Kidney epithelial cell (primary cell): ENCODE data around the gene RAP1GAP. TPM values are rescaled to one million over a fixed set of nuclear protein-coding genes. Genes with fewer than 3 reads are reported as not detected.
"Not testable (repeated sequence)": the region's sequence is repeated elsewhere in the genome, so short reads cannot be mapped to it uniquely, and the experiment has no call there.

Experiments used
- DNase-seq: peaks from one replicate; pipeline ENCODE4 v3.0.0-alpha.2; 2010; ENCODE audit warnings: low read depth
- H3K27me3 ChIP-seq: 2 replicates; pipeline ENCODE4 v1.6.0; 2011; ENCODE audit warnings: low read length; ENCODE audit not compliant: control insufficient read depth, insufficient read depth
- H3K36me3 ChIP-seq: 2 replicates; pipeline ENCODE4 v1.5.1; 2011; ENCODE audit warnings: low read length; ENCODE audit not compliant: control insufficient read depth, insufficient read depth
- H3K4me3 ChIP-seq: 2 replicates; pipeline ENCODE4 v1.5.1; 2011; ENCODE audit warnings: low read depth, mild to moderate bottlenecking, control low read depth, low read length
- CTCF ChIP-seq: IDR thresholded peaks from 2 replicates; pipeline ENCODE4 v1.5.1; 2011; ENCODE audit warnings: mild to moderate bottlenecking, moderate library complexity, low read length, control low read depth, inconsistent platforms; ENCODE audit not compliant: insufficient read depth, poor library complexity, severe bottlenecking
- total RNA-seq: library from RNA; depleted of rRNA; stranded (reverse); fragments of >200 nt; gene quantifications from 2 replicates; pipeline ENCODE4 v1.2.3, GENCODE V29; 2015

The RAP1GAP gene
- total RNA-seq, 1 donor from 2014 or later, result 7.1 TPM

GRCh38 chr1:21634806-21635535 lies 34.2 kb downstream of the RAP1GAP start:
- Histone ChIP-seq H3K4me3 (no peak overlapping the region), H3K36me3 (no peaks in the 10 kb centered on the region), H3K27me3 (no peaks in the 10 kb centered on the region)
- DNase-seq, result peak; percentile 51
- TF ChIP-seq CTCF, result no peak

- DNase-seq, result no peak
- no peak for TF ChIP-seq CTCF
- H3K27me3 ChIP-seq, result peaks cover 3% of the 10 kb centered on the region
- no peaks in the 10 kb centered on the region for H3K36me3 ChIP-seq
- H3K4me3 ChIP-seq, result no peak overlapping the region
These were observed 35.0 kb downstream of the RAP1GAP start for GRCh38 chr1:21633992-21634805.

DNA sequence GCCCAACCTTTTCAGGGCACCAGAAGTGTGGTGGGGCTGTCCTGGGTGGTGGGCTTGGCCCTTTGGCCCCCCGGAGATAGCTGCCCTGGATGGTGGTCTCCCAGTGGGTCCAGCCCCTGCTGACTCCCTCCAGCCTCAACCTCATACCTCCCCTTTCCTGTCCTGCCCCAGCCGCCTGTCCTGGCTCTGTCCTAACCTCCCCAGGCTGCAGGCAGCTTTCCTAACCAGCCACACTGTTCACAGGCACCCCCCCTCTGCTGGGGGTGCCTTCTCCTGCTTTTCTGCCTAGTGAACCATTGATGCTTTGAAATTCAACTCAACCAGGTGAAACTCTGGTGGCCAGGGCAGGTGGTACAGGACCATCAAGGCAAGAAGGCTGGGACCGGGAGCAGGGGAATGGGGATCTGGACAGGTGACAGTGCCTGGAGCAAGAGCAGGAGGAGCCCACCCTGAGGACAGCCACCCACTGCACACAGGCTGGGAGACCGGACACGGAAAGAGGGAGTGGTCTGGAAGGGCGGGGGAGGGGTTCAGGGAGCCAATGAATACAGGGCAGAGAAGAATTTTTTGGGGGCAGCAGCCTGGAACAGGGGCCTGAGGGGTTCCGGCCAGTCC lies 35.9 kb downstream of the RAP1GAP start:
- DNase-seq, result no peak
- Histone ChIP-seq H3K4me3 (no peak overlapping the region), H3K27me3 (peaks cover 3% of the 10 kb centered on the region), H3K36me3 (no peaks in the 10 kb centered on the region)
- TF ChIP-seq CTCF, result no peak

DNA sequence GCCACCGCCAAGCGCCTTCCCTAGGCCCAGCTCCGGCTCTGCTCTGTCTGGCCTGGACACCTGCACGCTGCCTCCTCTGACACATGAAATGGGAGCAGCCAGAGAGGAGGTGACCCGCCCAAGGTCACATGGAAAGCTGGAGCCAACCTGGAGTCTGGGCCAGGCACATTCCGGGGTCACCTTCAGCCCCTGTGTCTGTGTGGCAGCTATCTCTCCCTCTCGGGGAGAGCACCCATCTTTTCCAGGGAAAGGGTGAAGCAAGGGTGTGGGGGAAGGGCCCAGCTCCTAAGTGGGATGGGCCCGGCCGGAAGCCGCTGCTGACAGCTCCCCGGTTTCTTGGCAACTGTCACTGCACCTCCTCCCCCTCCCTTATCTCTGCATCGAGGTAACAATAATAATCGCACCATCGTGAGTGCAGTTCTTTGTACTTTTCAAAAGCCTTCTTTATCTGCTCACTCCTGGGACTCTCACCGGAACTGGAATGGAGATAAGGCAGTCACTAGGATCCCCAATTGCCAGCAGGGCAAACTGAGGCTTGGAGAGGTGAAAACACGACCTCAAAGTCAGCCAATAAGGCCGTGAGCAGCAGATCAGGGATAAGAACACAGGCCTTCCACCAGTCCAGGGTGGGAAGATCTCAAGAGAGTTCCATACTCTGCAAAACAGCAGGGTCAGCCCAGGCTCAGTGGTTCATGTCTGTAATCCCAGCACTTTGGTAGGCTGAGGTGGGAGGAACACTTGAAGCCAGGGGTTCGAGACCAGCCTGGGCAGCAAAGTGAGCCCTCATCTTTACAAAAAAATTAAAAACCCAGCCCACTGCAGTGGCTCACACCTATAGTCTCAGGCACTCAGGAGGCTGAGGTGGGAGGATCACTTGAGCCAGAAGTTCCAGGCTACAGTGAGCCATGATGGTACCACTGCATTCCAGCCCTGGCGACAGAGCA lies 36.9 kb downstream of the RAP1GAP start:
- TF ChIP-seq CTCF, result no peak
- Histone ChIP-seq H3K27me3 (peaks cover 3% of the 10 kb centered on the region), H3K36me3 (no peaks in the 10 kb centered on the region), H3K4me3 (no peak overlapping the region)
- no peak for DNase-seq

- not testable (repeated sequence) for H3K27me3 ChIP-seq, H3K36me3 ChIP-seq, H3K4me3 ChIP-seq, DNase-seq
These were observed 37.6 kb downstream of the RAP1GAP start for GRCh38 chr1:21631590-21631943.
